K562 treated with DMSO at 1 percent for 4 hours (cell line): ENCODE data around the gene SEMA7A. TPM values are rescaled to one million over a fixed set of nuclear protein-coding genes. Genes with fewer than 3 reads are reported as not detected.

ENCODE experiments used
- total RNA-seq: library from RNA; unstranded; fragments of 300-600 nt; gene quantifications from 2 replicates; pipeline ENCODE4 v1.2.3, GENCODE V29; 2022; ENCODE audit not compliant: insufficient read depth

Gene SEMA7A
- 17.8 and 22.8 TPM in 2 replicates for total RNA-seq

DNA sequence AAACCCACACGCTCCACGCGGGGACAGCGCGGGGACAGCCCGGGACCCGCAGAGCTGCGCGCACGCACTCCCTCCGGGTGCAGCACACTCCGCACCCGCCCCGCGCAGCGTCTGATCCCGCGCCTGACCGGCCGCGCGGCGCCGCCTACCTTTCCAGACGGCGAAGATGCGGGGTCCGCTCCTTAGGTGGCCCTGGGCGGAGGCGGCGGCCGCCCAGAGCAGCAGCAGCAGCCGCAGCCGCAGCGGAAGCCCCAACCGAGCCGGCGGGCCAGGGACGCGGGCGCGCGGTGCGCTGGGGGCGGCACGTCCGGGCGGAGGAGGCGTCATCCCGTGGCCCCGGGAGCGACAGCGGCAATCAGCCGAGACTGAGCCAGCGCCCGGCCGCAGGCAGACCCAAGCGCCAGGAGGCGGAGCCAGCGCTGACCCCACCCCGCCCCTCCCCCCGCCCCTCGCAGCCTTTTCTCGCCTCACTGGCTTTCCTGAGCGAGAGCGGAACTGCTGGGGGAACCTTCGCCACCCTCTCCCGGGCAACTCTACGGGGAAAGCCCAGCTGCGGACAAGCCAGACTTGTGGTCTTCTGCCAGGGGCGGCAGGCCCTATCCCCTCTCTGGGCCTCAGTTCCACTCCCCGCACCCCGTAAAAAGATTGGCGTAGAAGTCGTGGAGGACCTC, at the start of gene SEMA7A:
Gene SEMA7A, minus strand, starts transcription at position 367 of the 671 bp plus-strand sequence. Its CDS starts 40 bp downstream, at position 327.

GRCh38 chr15:74460871-74461846, 27.4 kb upstream of the SEMA7A start, which contains the start of gene UBL7:
Gene UBL7, minus strand, starts transcription at chr15:74461160. Its CDS starts 2,293 bp downstream, at chr15:74458867.

GRCh38 chr15:74367296-74367854, 66.4 kb downstream of the SEMA7A start, which contains the start of gene CYP11A1:
Gene CYP11A1, minus strand, starts transcription at chr15:74367646. Its CDS starts 61 bp downstream, at chr15:74367585.

Other genes with a start within 250 kb of the SEMA7A start
- gene STRA6, start 231.2 kb downstream of the SEMA7A start, total RNA-seq = not detected in 2 replicates
- gene CCDC33, start 197.6 kb downstream of the SEMA7A start, total RNA-seq = not detected in 2 replicates
- not detected in 2 replicates for gene CYP11A1, start 66.3 kb downstream of the SEMA7A start, total RNA-seq
- gene UBL7, start 27.2 kb upstream of the SEMA7A start, total RNA-seq = 50.7 and 59.5 TPM in 2 replicates
- gene ARID3B, start 107.3 kb upstream of the SEMA7A start, total RNA-seq = 26.6 and 31.8 TPM in 2 replicates
- gene CLK3, start 181.9 kb upstream of the SEMA7A start, total RNA-seq = 91.1 and 98.4 TPM in 2 replicates